ENCODE results near the gene CARS2.
"Not testable (repeated sequence)": the region's sequence is repeated elsewhere in the genome, so short reads cannot be mapped to it uniquely, and the experiment has no call there.

DNA sequence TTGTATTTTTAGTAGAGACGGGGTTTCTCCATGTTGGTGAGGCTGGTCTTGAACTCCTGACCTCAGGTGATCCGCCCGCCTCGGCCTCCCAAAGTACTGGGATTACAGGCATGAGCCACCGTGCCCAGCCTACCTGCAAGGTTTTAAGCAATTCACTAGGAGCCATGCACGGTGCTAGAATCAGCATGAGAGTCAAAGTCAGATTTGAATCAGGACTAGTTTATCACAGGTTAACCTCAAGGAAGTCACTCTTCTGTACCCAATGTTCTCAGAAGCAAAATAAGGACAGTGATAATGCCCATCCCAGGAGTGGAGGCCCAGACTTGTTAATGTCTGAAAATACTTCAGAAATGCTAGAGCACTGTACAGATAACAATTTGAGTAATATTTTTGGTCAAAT, 20.2 kb upstream of the CARS2 start:
- TF ChIP-seq, protein P1, sequence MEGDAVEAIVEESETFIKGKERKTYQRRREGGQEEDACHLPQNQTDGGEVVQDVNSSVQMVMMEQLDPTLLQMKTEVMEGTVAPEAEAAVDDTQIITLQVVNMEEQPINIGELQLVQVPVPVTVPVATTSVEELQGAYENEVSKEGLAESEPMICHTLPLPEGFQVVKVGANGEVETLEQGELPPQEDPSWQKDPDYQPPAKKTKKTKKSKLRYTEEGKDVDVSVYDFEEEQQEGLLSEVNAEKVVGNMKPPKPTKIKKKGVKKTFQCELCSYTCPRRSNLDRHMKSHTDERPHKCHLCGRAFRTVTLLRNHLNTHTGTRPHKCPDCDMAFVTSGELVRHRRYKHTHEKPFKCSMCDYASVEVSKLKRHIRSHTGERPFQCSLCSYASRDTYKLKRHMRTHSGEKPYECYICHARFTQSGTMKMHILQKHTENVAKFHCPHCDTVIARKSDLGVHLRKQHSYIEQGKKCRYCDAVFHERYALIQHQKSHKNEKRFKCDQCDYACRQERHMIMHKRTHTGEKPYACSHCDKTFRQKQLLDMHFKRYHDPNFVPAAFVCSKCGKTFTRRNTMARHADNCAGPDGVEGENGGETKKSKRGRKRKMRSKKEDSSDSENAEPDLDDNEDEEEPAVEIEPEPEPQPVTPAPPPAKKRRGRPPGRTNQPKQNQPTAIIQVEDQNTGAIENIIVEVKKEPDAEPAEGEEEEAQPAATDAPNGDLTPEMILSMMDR (IDR thresholded peaks at IDR 0.05), result not testable (repeated sequence)
- TF ChIP-seq ZFX (IDR thresholded peaks at IDR 0.05; ENCODE audit: borderline replicate concordance), result not testable (repeated sequence)

Measured in 22Rv1 (cell line).